HepG2 (cell line): ENCODE data around the gene LARP4. TPM values are rescaled to one million over a fixed set of nuclear protein-coding genes. Genes with fewer than 3 reads are reported as not detected.

Experiments used
- ATAC-seq: fragments of 200-7000 bp; cut with Tn5 transposase; 3 replicates; pipeline ENCODE4 v1.9.1; 2020; ENCODE audit warnings: mild to moderate bottlenecking, moderate library complexity
- BruUV-seq: library from RNA; stranded (reverse); fragments of 400-500 nt; replicated peaks from 2 replicates; lab custom pipeline; 2021; lab: Mats Ljungman, UMichigan
- CTCF ChIA-PET: fragments of 300-600 bp; formaldehyde crosslinking; extraction: SDS; loops from one replicate; lab custom pipeline; 2021; ENCODE audit warnings: low total read pairs, inconsistent platforms, low intra/inter-chr PET ratio; lab: Yijun Ruan, JAX
- POLR2A ChIA-PET: fragments of 350-600 bp; sonication (Branson Sonifier 250); formaldehyde crosslinking; loops from one replicate; lab custom pipeline; 2020; ENCODE audit warnings: antibody characterized with exemption, inconsistent platforms; lab: Yijun Ruan, JAX
- DNase-seq: peaks from one replicate; pipeline ENCODE4 v3.0.0-alpha.2; 2015; ENCODE audit warnings: low spot score
- FAIRE-seq: peaks from 3 replicates; lab custom pipeline; 2011; peaks lifted over from hg19 to GRCh38; lab: Jason Lieb, UNC
- H2AFZ ChIP-seq: one replicate; pipeline ENCODE4 v1.6.1; 2011; ENCODE audit warnings: low read length, inconsistent platforms
- H3K27ac ChIP-seq: fragments of 300-600 bp; 3 replicates; pipeline ENCODE4 v1.8.0; 2011; ENCODE audit warnings: mixed run types, mild to moderate bottlenecking, mixed read lengths, low read length, inconsistent platforms; ENCODE audit not compliant: insufficient read depth; ENCODE audit errors: extremely low read length
- H3K27me3 ChIP-seq, 2 experiments: fragments of 200-600 bp in 1 of 2; 2 replicates in 1 of 2; 3 replicates in 1 of 2; pipeline versions ENCODE4 v1.6.0 to v1.8.0; 2011; ENCODE audit warnings: low read length in 2 of 2, mild to moderate bottlenecking in 2 of 2, moderate library complexity in 2 of 2, inconsistent platforms in 1 of 2; ENCODE audit not compliant: insufficient read depth in 2 of 2, control insufficient read depth in 1 of 2
- H3K36me3 ChIP-seq, 2 experiments: fragments of 200-600 bp in 1 of 2; replicated peaks in 1 of 2; 2 replicates in 1 of 2; 3 replicates in 1 of 2; pipeline versions ENCODE4 v1.5.1 to v1.8.0; 2011; ENCODE audit warnings: low read length in 2 of 2, inconsistent platforms in 1 of 2; ENCODE audit not compliant: insufficient read depth in 2 of 2, control insufficient read depth in 1 of 2
- H3K4me1 ChIP-seq: 2 replicates; pipeline ENCODE4 v1.5.1; 2012; ENCODE audit warnings: low read length, inconsistent platforms; ENCODE audit not compliant: insufficient read depth
- H3K4me2 ChIP-seq: 2 replicates; pipeline ENCODE4 v1.6.0; 2011; ENCODE audit warnings: low read depth, low read length, inconsistent platforms
- H3K4me3 ChIP-seq, 3 experiments: fragments of 200-600 bp in 1 of 3; sonication (generic), shearing (Covaris generic) in 1 of 3; replicated peaks in 1 of 3; 2 replicates each; pipeline ENCODE4 v1.5.1; 2011 to 2016; ENCODE audit warnings: low read length in 3 of 3, inconsistent platforms in 2 of 3, low read depth in 2 of 3, mild to moderate bottlenecking in 2 of 3, control low read depth in 1 of 3, mixed read lengths in 1 of 3; ENCODE audit not compliant: insufficient read depth in 1 of 3
- H3K79me2 ChIP-seq: one replicate; pipeline ENCODE4 v1.6.1; 2011; ENCODE audit warnings: low read length, inconsistent platforms; ENCODE audit not compliant: insufficient read depth
- H3K9ac ChIP-seq: 2 replicates; pipeline ENCODE4 v1.6.0; 2011; ENCODE audit warnings: mild to moderate bottlenecking, low read depth, low read length, inconsistent platforms; ENCODE audit not compliant: insufficient read depth
- H3K9me3 ChIP-seq: 2 replicates; pipeline ENCODE4 v1.5.1; 2012; ENCODE audit warnings: mild to moderate bottlenecking, low read length
- H4K20me1 ChIP-seq: 2 replicates; pipeline ENCODE4 v1.6.0; 2011; ENCODE audit warnings: inconsistent platforms, mild to moderate bottlenecking, low read length, moderate library complexity; ENCODE audit not compliant: insufficient read depth
- CBFB ChIP-seq: sonication (generic); formaldehyde crosslinking; IDR thresholded peaks from 2 replicates; pipeline ENCODE4 v1.4.0; 2020; ENCODE audit warnings: missing genetic modification reagents
- MED1 ChIP-seq: sonication (generic); formaldehyde crosslinking; IDR thresholded peaks from 2 replicates; pipeline ENCODE4 v1.4.0; 2020; ENCODE audit warnings: missing genetic modification reagents
- MED13 ChIP-seq: sonication (generic); formaldehyde crosslinking; IDR thresholded peaks from 2 replicates; pipeline ENCODE4 v1.5.0; 2020; ENCODE audit warnings: missing genetic modification reagents
- RBFOX2 ChIP-seq: fragments of 200-400 bp; formaldehyde crosslinking; IDR thresholded peaks from 2 replicates; pipeline ENCODE4 v1.6.1; 2017; ENCODE audit warnings: low read depth, mild to moderate bottlenecking, low read length
- SMARCC2 ChIP-seq: fragments of 450-650 bp; IDR thresholded peaks from 2 replicates; pipeline ENCODE4 v1.6.1; 2017; ENCODE audit warnings: antibody characterized with exemption, mild to moderate bottlenecking
- TBL1XR1 ChIP-seq: fragments of 150-350 bp; IDR thresholded peaks from 2 replicates; pipeline ENCODE4 v1.6.1; 2014; ENCODE audit warnings: borderline replicate concordance, low read length; ENCODE audit not compliant: partially characterized antibody
- ZFP36L1 ChIP-seq: sonication (generic); formaldehyde crosslinking; IDR thresholded peaks from 2 replicates; pipeline ENCODE4 v1.8.0; 2022; ENCODE audit warnings: mild to moderate bottlenecking, missing genetic modification reagents, moderate library complexity
- ZNF10 ChIP-seq: sonication (generic); formaldehyde crosslinking; IDR thresholded peaks from 2 replicates; pipeline ENCODE4 v1.4.0; 2020; ENCODE audit warnings: mild to moderate bottlenecking, low read depth, missing genetic modification reagents, borderline replicate concordance
- ZNF337 ChIP-seq: sonication (generic); formaldehyde crosslinking; IDR thresholded peaks from 2 replicates; pipeline ENCODE4 v1.5.1; 2020; ENCODE audit warnings: missing genetic modification reagents, low read depth, mild to moderate bottlenecking, borderline replicate concordance
- ZNF790 ChIP-seq: sonication (generic); formaldehyde crosslinking; IDR thresholded peaks from 2 replicates; pipeline ENCODE4 v1.8.0; 2022; ENCODE audit warnings: missing genetic modification reagents, mild to moderate bottlenecking, borderline replicate concordance
- WGBS: methylation state at CpG from one replicate; pipeline ENCODE4 v1.1.6; 2017; ENCODE audit warnings: low lambda C conversion rate; 5-methylcytosine and 5-hydroxymethylcytosine counted together
- in situ Hi-C: cut with HindIII; loops from 2 replicates; pipeline ENCODE4 v1.10.0; 2017; ENCODE audit warnings: low pct_unique_long_range_greater_than_20kb; ENCODE audit not compliant: extremely low pct_ligation_motif_present
- intact Hi-C: fragments of 100-400 bp; cut with micrococcal nuclease; formaldehyde crosslinking; loops from one replicate; pipeline ENCODE4 v1.10.0; 2022; ENCODE audit not compliant: unreplicated experiment
- polyA plus RNA-seq, 8 experiments: library from polyadenylated mRNA; depleted of rRNA in 3 of 8; stranded (reverse) in 7 of 8; unstranded in 1 of 8; fragments of >200 nt; fragmentation: Illumina TruSeq in 4 of 8; extraction: Trizol in 4 of 8; gene quantifications; 2 replicates each; pipeline versions ENCODE4 v1.2.1 to v1.2.3, GENCODE V29; 2011 to 2016; ENCODE audit warnings: low read depth in 4 of 8, missing spikeins in 1 of 8, mixed read lengths in 1 of 8; ENCODE audit not compliant: insufficient read depth in 1 of 8
- total RNA-seq, 5 experiments: library from RNA; depleted of rRNA; stranded (reverse); fragments of >200 nt; fragmentation: Illumina TruSeq; extraction: Trizol; gene quantifications; 2 replicates each; pipeline ENCODE4 v1.2.3, GENCODE V29; 2016; ENCODE audit warnings: low read depth in 1 of 5
- TF ChIP-seq, protein P1 (sequence below): sonication (generic); formaldehyde crosslinking; IDR thresholded peaks from 2 replicates; pipeline ENCODE4 v1.9.0; 2021; ENCODE audit warnings: mild to moderate bottlenecking, missing genetic modification reagents
- TF ChIP-seq, protein P2 (sequence below): sonication (generic); formaldehyde crosslinking; IDR thresholded peaks from 2 replicates; pipeline ENCODE4 v1.5.0; 2020; ENCODE audit warnings: missing genetic modification reagents
- TF ChIP-seq, protein P3 (sequence below): sonication (generic); formaldehyde crosslinking; IDR thresholded peaks from 2 replicates; pipeline ENCODE4 v1.4.0; 2020; ENCODE audit warnings: missing genetic modification reagents, borderline replicate concordance

LARP4 gene
- total and polyA plus RNA-seq, 2 of the 13 experiments (the other 11 are each of a cell fraction or from before 2014, with no cell fraction given) = 16.4 to 42.7 TPM

DNA sequence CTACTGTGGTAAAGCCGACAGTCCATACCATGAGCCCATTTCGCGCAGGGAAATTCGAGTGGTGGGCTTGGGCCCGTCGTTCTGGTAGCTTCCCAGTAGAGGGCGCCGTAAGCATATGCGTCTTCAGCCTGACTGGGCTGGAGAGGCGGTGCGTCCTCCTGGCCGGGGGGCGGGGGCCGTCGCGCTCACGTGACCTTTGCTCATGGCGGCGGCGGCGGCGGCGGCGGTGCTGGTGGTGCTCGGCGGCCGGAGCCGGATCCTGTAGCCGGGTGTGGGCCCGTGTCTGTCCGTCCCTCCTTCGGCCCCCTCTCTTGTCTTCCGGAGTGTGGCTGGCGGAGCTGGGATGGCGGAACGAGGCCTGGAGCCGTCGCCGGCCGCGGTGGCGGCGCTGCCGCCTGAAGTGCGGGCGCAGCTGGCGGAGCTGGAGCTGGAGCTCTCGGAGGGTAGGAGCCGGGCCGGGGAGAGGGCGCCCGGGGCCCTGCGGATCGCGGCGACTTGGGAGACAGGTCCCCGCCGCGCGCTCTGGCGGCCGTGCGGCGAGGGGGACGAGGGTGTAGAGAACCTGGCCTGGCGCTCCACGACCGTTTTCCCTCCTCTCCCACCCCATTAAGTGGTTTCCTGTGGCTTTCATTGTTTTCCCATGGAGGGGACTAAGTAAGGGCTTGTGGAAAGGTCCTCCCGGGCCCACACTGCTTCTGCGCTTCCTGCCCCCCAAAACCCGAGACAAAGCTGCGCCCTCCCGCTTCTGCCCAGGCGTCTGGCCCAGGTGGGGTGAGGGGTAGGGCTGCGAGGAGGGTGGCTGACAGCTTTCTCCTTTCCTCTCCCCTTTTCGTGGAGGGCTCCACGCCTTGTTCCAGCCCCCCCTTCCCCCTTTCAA is 104.4 kb downstream of the LARP4 start, which contains the start of gene DIP2B:
TSS of gene DIP2B (plus strand) at position 188 of the 877 bp plus-strand sequence. CDS start at position 344, 156 bp downstream.
- ChIA-PET POLR2A (interaction anchor here (0.7 to 3.9 kb wide), 9 partner anchors 20 to 422 kb away, joined by 3 to 27 read pairs (median 3); no protein-coding TSS in a partner anchor), CTCF (interaction anchor here (2.1 kb wide), 1 partner anchor 133 kb away, joined by 22 read pairs; no protein-coding TSS in a partner anchor)
- Histone ChIP-seq H2AFZ (peak within 1 kb of the TSS; percentile 100), H3K4me1 (peaks cover 42% of the 10 kb centered on the region), H3K9ac (peak within 1 kb of the TSS; percentile 97), H4K20me1 (no peaks in the 10 kb centered on the region; the same call in 1 of the 2 replicates), H3K4me2 (peak within 1 kb of the TSS; percentile 88), H3K4me3 (peak within 1 kb of the TSS; percentile 89 to 98 (median 90)), H3K27me3 (no peaks in the 10 kb centered on the region; a peak in 1 of 5 replicates), H3K27ac (peak within 1 kb of the TSS; percentile 93), H3K79me2 (peaks cover 52% of the 10 kb centered on the region), H3K9me3 (no peaks in the 10 kb centered on the region), H3K36me3 (no peaks in the 10 kb centered on the region)
- intact Hi-C loops (loop anchor here (1.0 to 10.0 kb wide), 5 partner anchors 42 to 230 kb away; no protein-coding TSS in a partner anchor), in situ Hi-C loops (loop anchor here (5.0 kb wide), 1 partner anchor 132 kb away; no protein-coding TSS in a partner anchor)
- peak; percentile 80 for ATAC-seq
- 2% methylated on average over 23 of the region's 77 CpGs for WGBS
- no TSS peak for BruUV-seq
- peak; percentile 84 for DNase-seq
- peak; percentile 12 for FAIRE-seq
- TF ChIP-seq MED1 = no peak
- TF ChIP-seq RBFOX2 = peak; percentile 91
- peak; percentile 27 for TF ChIP-seq TBL1XR1
- TF ChIP-seq SMARCC2 = no peak
- TF ChIP-seq MED13 (CRISPR knock-in tag) = no peak
- TF ChIP-seq ZFP36L1 (CRISPR knock-in tag) = no peak
- TF ChIP-seq, protein P1, sequence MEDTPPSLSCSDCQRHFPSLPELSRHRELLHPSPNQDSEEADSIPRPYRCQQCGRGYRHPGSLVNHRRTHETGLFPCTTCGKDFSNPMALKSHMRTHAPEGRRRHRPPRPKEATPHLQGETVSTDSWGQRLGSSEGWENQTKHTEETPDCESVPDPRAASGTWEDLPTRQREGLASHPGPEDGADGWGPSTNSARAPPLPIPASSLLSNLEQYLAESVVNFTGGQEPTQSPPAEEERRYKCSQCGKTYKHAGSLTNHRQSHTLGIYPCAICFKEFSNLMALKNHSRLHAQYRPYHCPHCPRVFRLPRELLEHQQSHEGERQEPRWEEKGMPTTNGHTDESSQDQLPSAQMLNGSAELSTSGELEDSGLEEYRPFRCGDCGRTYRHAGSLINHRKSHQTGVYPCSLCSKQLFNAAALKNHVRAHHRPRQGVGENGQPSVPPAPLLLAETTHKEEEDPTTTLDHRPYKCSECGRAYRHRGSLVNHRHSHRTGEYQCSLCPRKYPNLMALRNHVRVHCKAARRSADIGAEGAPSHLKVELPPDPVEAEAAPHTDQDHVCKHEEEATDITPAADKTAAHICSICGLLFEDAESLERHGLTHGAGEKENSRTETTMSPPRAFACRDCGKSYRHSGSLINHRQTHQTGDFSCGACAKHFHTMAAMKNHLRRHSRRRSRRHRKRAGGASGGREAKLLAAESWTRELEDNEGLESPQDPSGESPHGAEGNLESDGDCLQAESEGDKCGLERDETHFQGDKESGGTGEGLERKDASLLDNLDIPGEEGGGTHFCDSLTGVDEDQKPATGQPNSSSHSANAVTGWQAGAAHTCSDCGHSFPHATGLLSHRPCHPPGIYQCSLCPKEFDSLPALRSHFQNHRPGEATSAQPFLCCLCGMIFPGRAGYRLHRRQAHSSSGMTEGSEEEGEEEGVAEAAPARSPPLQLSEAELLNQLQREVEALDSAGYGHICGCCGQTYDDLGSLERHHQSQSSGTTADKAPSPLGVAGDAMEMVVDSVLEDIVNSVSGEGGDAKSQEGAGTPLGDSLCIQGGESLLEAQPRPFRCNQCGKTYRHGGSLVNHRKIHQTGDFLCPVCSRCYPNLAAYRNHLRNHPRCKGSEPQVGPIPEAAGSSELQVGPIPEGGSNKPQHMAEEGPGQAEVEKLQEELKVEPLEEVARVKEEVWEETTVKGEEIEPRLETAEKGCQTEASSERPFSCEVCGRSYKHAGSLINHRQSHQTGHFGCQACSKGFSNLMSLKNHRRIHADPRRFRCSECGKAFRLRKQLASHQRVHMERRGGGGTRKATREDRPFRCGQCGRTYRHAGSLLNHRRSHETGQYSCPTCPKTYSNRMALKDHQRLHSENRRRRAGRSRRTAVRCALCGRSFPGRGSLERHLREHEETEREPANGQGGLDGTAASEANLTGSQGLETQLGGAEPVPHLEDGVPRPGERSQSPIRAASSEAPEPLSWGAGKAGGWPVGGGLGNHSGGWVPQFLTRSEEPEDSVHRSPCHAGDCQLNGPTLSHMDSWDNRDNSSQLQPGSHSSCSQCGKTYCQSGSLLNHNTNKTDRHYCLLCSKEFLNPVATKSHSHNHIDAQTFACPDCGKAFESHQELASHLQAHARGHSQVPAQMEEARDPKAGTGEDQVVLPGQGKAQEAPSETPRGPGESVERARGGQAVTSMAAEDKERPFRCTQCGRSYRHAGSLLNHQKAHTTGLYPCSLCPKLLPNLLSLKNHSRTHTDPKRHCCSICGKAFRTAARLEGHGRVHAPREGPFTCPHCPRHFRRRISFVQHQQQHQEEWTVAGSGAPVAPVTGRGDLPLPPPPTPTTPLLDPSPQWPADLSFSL (CRISPR knock-in tag) = no peak
- TF ChIP-seq, protein P2, sequence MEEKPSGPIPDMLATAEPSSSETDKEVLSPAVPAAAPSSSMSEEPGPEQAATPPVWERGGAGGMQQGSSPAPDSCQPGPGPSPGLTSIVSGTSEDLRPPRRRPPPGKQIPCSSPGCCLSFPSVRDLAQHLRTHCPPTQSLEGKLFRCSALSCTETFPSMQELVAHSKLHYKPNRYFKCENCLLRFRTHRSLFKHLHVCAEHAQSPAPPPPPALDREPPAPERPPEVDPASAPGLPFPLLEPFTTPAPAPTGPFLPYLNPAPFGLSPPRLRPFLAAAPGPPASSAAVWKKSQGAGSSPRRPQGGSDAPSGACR (CRISPR knock-in tag) = no peak
- TF ChIP-seq ZNF337 (CRISPR knock-in tag) = no peak
- no peak for TF ChIP-seq ZNF790
- TF ChIP-seq, protein P3, sequence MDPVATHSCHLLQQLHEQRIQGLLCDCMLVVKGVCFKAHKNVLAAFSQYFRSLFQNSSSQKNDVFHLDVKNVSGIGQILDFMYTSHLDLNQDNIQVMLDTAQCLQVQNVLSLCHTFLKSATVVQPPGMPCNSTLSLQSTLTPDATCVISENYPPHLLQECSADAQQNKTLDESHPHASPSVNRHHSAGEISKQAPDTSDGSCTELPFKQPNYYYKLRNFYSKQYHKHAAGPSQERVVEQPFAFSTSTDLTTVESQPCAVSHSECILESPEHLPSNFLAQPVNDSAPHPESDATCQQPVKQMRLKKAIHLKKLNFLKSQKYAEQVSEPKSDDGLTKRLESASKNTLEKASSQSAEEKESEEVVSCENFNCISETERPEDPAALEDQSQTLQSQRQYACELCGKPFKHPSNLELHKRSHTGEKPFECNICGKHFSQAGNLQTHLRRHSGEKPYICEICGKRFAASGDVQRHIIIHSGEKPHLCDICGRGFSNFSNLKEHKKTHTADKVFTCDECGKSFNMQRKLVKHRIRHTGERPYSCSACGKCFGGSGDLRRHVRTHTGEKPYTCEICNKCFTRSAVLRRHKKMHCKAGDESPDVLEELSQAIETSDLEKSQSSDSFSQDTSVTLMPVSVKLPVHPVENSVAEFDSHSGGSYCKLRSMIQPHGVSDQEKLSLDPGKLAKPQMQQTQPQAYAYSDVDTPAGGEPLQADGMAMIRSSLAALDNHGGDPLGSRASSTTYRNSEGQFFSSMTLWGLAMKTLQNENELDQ (CRISPR knock-in tag) = no peak
- peak; percentile 72; the same call in 1 of the 2 replicates for TF ChIP-seq CBFB (CRISPR knock-in tag)
- TF ChIP-seq ZNF10 = no peak
